Measurements from ENCODE around the gene NINJ1.
"Not testable (repeated sequence)": the region's sequence is repeated elsewhere in the genome, so short reads cannot be mapped to it uniquely, and the experiment has no call there.

NINJ1 gene

GRCh38 chr9:93110311-93110855, 23.7 kb downstream of the NINJ1 start:
- TF ChIP-seq JUND (IDR thresholded peaks at IDR 0.05; ENCODE audit: low read depth) = no peak
- no peak for DNase-seq (ENCODE audit: low read depth in 1 of 2, low spot score in 1 of 2)
- in situ Hi-C loops (cut with HindIII; ENCODE audit: low pct_unique_long_range_greater_than_20kb, low sequenced_read_pairs) = no loop called here

GRCh38 chr9:93108291-93109041, 25.6 kb downstream of the NINJ1 start:
- in situ Hi-C loops (cut with HindIII; ENCODE audit: low pct_unique_long_range_greater_than_20kb, low sequenced_read_pairs) = no loop called here
- no peak for TF ChIP-seq JUND (IDR thresholded peaks at IDR 0.05; ENCODE audit: low read depth)
- no peak for DNase-seq (ENCODE audit: low read depth in 1 of 2, low spot score in 1 of 2)

GRCh38 chr9:93107825-93108161, 26.3 kb downstream of the NINJ1 start:
- in situ Hi-C loops (cut with HindIII; ENCODE audit: low pct_unique_long_range_greater_than_20kb, low sequenced_read_pairs) = no loop called here
- no peak for TF ChIP-seq JUND (IDR thresholded peaks at IDR 0.05; ENCODE audit: low read depth)
- DNase-seq (ENCODE audit: low read depth in 1 of 2, low spot score in 1 of 2) = no peak

GRCh38 chr9:93107151-93107824, 26.8 kb downstream of the NINJ1 start:
- TF ChIP-seq JUND (IDR thresholded peaks at IDR 0.05; ENCODE audit: low read depth) = no peak
- in situ Hi-C loops (cut with HindIII; ENCODE audit: low pct_unique_long_range_greater_than_20kb, low sequenced_read_pairs) = no loop called here
- DNase-seq (ENCODE audit: low read depth in 1 of 2, low spot score in 1 of 2) = no peak

- in situ Hi-C loops (cut with HindIII; ENCODE audit: low pct_unique_long_range_greater_than_20kb, low sequenced_read_pairs) = no loop called here
- no peak for TF ChIP-seq JUND (IDR thresholded peaks at IDR 0.05; ENCODE audit: low read depth)
- DNase-seq (ENCODE audit: low read depth in 1 of 2, low spot score in 1 of 2) = no peak
Measured at GRCh38 chr9:93105620-93106019, 28.4 kb downstream of the NINJ1 start.

GRCh38 chr9:93101086-93101485, 33.0 kb downstream of the NINJ1 start:
- DNase-seq (ENCODE audit: low read depth in 1 of 2, low spot score in 1 of 2); in situ Hi-C loops (cut with HindIII; ENCODE audit: low pct_unique_long_range_greater_than_20kb, low sequenced_read_pairs): not testable (repeated sequence)

- in situ Hi-C loops (cut with HindIII; ENCODE audit: low pct_unique_long_range_greater_than_20kb, low sequenced_read_pairs) = no loop called here
- DNase-seq (ENCODE audit: low read depth in 1 of 2, low spot score in 1 of 2) = no peak
- TF ChIP-seq JUND (IDR thresholded peaks at IDR 0.05; ENCODE audit: low read depth) = no peak
Measured at GRCh38 chr9:93100276-93100636, 33.8 kb downstream of the NINJ1 start.

- in situ Hi-C loops (cut with HindIII; ENCODE audit: low pct_unique_long_range_greater_than_20kb, low sequenced_read_pairs) = no loop called here
- no peak for TF ChIP-seq JUND (IDR thresholded peaks at IDR 0.05; ENCODE audit: low read depth)
- DNase-seq (ENCODE audit: low read depth in 1 of 2, low spot score in 1 of 2) = no peak
Measured at GRCh38 chr9:93099551-93100275, 34.3 kb downstream of the NINJ1 start.

GRCh38 chr9:93098236-93098946, 35.7 kb downstream of the NINJ1 start:
- no peak for TF ChIP-seq JUND (IDR thresholded peaks at IDR 0.05; ENCODE audit: low read depth)
- in situ Hi-C loops (cut with HindIII; ENCODE audit: low pct_unique_long_range_greater_than_20kb, low sequenced_read_pairs) = no loop called here
- DNase-seq (ENCODE audit: low read depth in 1 of 2, low spot score in 1 of 2) = peak; percentile 39 to 44

- DNase-seq (ENCODE audit: low read depth in 1 of 2, low spot score in 1 of 2) = no peak
- TF ChIP-seq JUND (IDR thresholded peaks at IDR 0.05; ENCODE audit: low read depth) = no peak
Measured at GRCh38 chr9:93097511-93098201, 36.4 kb downstream of the NINJ1 start.

GRCh38 chr9:93096811-93097382, 37.2 kb downstream of the NINJ1 start:
- in situ Hi-C loops (cut with HindIII; ENCODE audit: low pct_unique_long_range_greater_than_20kb, low sequenced_read_pairs) = no loop called here
- no peak for TF ChIP-seq JUND (IDR thresholded peaks at IDR 0.05; ENCODE audit: low read depth)
- no peak for DNase-seq (ENCODE audit: low read depth in 1 of 2, low spot score in 1 of 2)

More at GRCh38 chr9:93097511-93098201, 36.4 kb downstream of the NINJ1 start:
- in situ Hi-C loops (cut with HindIII; ENCODE audit: low pct_unique_long_range_greater_than_20kb, low sequenced_read_pairs) = no loop called here

Data from T47D (cell line).